SU-DHL-6 (cell line): ENCODE data around the gene CROCC.
"Not testable (repeated sequence)": the region's sequence is repeated elsewhere in the genome, so short reads cannot be mapped to it uniquely, and the experiment has no call there.

Experiments
- H2AFZ ChIP-seq: fragments of 200-600 bp; sonication (generic); 2 replicates; pipeline ENCODE4 v1.6.1; 2014; ENCODE audit warnings: low read depth, mild to moderate bottlenecking, moderate library complexity, mixed read lengths, antibody characterized with exemption, low read length; ENCODE audit not compliant: severe bottlenecking
- H3F3A ChIP-seq: fragments of 200-600 bp; shearing (Covaris generic); 2 replicates; pipeline ENCODE4 v1.6.0; 2016; ENCODE audit warnings: antibody characterized with exemption, mild to moderate bottlenecking; ENCODE audit not compliant: insufficient read depth
- H3K27ac ChIP-seq: fragments of 200-600 bp; sonication (generic); 2 replicates; pipeline ENCODE4 v1.5.1; 2016; ENCODE audit warnings: low read depth, mild to moderate bottlenecking, low read length, moderate library complexity, mixed read lengths
- H3K27me3 ChIP-seq: fragments of 200-600 bp; sonication (generic), shearing (Covaris generic); 2 replicates; pipeline ENCODE4 v1.6.0; 2014; ENCODE audit warnings: mild to moderate bottlenecking, low read length
- H3K36me3 ChIP-seq: fragments of 200-600 bp; sonication (generic); 2 replicates; pipeline ENCODE4 v1.6.1; 2014; ENCODE audit warnings: mild to moderate bottlenecking, low read length, mixed read lengths
- H3K4me2 ChIP-seq: fragments of 300-600, 200-600 bp; shearing (Covaris generic), sonication (generic); 2 replicates; pipeline ENCODE4 v1.6.0; 2014; ENCODE audit warnings: low read length, low read depth, mild to moderate bottlenecking; ENCODE audit not compliant: poor library complexity, severe bottlenecking
- H3K4me3 ChIP-seq: fragments of 200-600 bp; sonication (generic); 2 replicates; pipeline ENCODE4 v1.5.1; 2014; ENCODE audit warnings: antibody characterized with exemption, low read length, mild to moderate bottlenecking, mixed read lengths; ENCODE audit not compliant: insufficient read depth, poor library complexity, severe bottlenecking
- H3K79me2 ChIP-seq: fragments of 200-600 bp; sonication (generic); 2 replicates; pipeline ENCODE4 v1.6.1; 2014; ENCODE audit warnings: mild to moderate bottlenecking, low read length, moderate library complexity; ENCODE audit not compliant: insufficient read depth
- H3K9ac ChIP-seq: fragments of 200-600 bp; sonication (generic); 2 replicates; pipeline ENCODE4 v1.7.0; 2014; ENCODE audit warnings: mild to moderate bottlenecking, low read length
- H3K9me2 ChIP-seq: fragments of 200-600 bp; sonication (generic); replicated peaks from 2 replicates; pipeline ENCODE4 v1.6.1; 2014; ENCODE audit warnings: low read length; ENCODE audit not compliant: insufficient read depth
- H3K9me3 ChIP-seq: fragments of 200-600 bp; sonication (generic); 2 replicates; pipeline ENCODE4 v1.6.1; 2014; ENCODE audit warnings: low read length, mixed read lengths; ENCODE audit not compliant: insufficient read depth
- H4K20me1 ChIP-seq: fragments of 200-600 bp; sonication (generic); 2 replicates; pipeline ENCODE4 v1.6.1; 2014; ENCODE audit warnings: low read depth, mild to moderate bottlenecking, antibody characterized with exemption, low read length, moderate library complexity, mixed read lengths
- EZH2phosphoT487 ChIP-seq: fragments of 200-600 bp; sonication (generic), shearing (Covaris generic); conservative IDR thresholded peaks from 2 replicates; pipeline ENCODE4 v1.6.1; 2018; ENCODE audit warnings: mild to moderate bottlenecking, antibody characterized with exemption, low read length, moderate library complexity, mixed read lengths
- TF ChIP-seq, protein P1 (sequence below): fragments of 200-600 bp; sonication (generic); IDR thresholded peaks from one replicate; pipeline ENCODE4 v1.5.1; 2017; ENCODE audit warnings: antibody characterized with exemption, mild to moderate bottlenecking, low read length, moderate library complexity; ENCODE audit not compliant: insufficient read depth, poor library complexity, severe bottlenecking

CROCC gene

DNA sequence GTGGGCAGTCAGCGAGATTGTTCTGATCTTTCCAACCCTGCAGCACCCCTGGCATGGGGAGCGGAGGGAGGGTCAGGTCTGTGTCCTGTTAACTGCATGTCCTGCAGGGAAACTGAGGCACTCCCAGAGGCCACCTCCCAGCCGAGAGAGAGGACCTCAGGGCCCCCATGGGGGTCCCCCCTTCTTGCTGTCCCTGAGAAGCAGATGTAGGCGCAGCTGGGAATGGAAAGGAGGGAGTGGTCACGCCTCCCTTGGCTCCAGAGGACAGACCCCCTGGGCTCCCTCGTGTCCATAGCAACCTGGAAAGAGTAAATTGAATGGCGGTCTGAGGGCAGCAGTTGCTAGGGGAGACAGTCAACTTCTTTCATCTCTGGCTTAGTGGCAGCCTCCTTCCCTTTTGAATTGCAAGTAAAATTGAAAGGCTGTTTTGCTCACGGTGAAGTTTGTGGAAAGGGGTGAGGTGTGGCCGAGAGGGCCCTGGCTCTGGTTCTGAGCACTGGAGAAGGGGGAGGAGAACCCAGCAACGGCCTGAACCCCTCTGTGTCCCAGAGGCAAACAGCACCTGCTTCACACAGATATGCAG lies 4.9 kb downstream of the CROCC start:
- H3K9me2 ChIP-seq: no peaks in the 10 kb centered on the region
- TF ChIP-seq, protein P1, sequence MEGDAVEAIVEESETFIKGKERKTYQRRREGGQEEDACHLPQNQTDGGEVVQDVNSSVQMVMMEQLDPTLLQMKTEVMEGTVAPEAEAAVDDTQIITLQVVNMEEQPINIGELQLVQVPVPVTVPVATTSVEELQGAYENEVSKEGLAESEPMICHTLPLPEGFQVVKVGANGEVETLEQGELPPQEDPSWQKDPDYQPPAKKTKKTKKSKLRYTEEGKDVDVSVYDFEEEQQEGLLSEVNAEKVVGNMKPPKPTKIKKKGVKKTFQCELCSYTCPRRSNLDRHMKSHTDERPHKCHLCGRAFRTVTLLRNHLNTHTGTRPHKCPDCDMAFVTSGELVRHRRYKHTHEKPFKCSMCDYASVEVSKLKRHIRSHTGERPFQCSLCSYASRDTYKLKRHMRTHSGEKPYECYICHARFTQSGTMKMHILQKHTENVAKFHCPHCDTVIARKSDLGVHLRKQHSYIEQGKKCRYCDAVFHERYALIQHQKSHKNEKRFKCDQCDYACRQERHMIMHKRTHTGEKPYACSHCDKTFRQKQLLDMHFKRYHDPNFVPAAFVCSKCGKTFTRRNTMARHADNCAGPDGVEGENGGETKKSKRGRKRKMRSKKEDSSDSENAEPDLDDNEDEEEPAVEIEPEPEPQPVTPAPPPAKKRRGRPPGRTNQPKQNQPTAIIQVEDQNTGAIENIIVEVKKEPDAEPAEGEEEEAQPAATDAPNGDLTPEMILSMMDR: no peak
- H3K4me2 ChIP-seq: no peak overlapping the region
- H3K27me3 ChIP-seq: no peaks in the 10 kb centered on the region
- no peaks in the 10 kb centered on the region for H3F3A ChIP-seq
- no peak overlapping the region for H3K4me3 ChIP-seq
- no peak overlapping the region for H3K9ac ChIP-seq
- no peaks in the 10 kb centered on the region for H4K20me1 ChIP-seq
- no peak overlapping the region for H3K27ac ChIP-seq
- H3K79me2 ChIP-seq: no peaks in the 10 kb centered on the region
- no peaks in the 10 kb centered on the region for H3K36me3 ChIP-seq
- no peaks in the 10 kb centered on the region for H3K9me3 ChIP-seq
- H2AFZ ChIP-seq: no peak overlapping the region

DNA sequence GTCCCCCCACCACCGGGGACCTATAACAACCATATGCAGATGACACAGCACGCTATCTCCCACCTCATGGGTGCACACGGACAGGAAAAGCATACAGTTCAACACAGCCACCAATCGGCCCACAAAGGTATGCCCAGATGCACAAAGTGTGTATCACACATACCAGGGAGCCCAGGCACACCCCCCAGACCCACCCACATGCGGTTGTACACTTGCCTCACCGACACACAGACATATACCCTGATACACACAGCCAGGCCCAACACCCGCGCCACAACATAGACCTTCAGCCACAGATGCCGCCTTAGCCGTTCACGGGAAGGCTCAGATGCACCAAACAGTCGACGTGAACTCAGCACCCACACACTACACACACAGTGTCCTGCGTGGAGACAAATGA lies 5.5 kb downstream of the CROCC start:
- Histone ChIP-seq H3F3A (no peaks in the 10 kb centered on the region), H3K9me3 (no peaks in the 10 kb centered on the region), H2AFZ (no peak overlapping the region), H3K4me3 (no peak overlapping the region), H3K79me2 (no peaks in the 10 kb centered on the region), H3K27ac (no peak overlapping the region), H3K4me2 (no peak overlapping the region), H3K9ac (no peak overlapping the region), H3K9me2 (no peaks in the 10 kb centered on the region), H4K20me1 (no peaks in the 10 kb centered on the region), H3K27me3 (no peaks in the 10 kb centered on the region), H3K36me3 (no peaks in the 10 kb centered on the region)
- TF ChIP-seq EZH2phosphoT487: no peak
- TF ChIP-seq, protein P1: no peak

DNA sequence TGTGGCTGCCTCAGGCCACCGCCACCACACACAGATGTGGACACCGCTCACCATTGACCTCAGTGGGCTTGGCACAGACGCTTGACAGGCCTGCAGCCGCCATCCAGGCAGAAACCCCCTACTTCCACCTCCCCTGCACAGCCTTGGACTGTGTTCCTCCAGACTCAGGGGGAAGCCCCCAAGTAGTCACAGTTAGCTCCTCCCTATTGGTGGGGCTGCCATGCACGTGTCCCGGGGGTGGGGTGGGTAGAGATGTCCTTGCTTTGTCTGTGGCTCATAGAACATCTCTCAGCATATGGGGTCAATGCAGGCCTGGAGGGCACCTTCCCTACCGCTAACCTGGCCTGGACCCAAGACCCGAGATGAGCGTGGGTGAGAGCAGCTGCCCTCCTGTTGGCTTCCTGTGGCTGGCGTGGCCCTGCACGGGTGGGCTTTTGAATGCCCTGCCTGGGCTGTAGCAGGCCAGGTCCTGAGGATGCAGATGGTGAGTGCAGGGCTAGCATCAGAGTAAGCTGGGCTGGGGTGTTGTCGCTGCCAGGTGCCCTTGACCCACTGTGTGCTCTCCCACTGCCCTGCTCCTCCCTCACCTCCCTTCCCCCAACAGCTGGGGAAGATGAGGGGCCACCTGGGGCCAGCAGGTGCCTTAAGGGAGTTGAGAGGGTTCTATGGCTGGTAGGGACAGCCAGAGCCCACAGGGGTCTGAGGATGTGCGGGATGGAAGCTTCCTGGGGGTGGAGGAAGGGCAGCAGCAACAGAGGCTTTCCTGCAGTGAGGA lies 6.2 kb downstream of the CROCC start:
- Histone ChIP-seq H3K9ac (no peak overlapping the region), H3K9me2 (no peaks in the 10 kb centered on the region), H3K4me2 (no peak overlapping the region), H3K27ac (no peak overlapping the region), H2AFZ (no peak overlapping the region), H3K36me3 (no peaks in the 10 kb centered on the region), H3K79me2 (no peaks in the 10 kb centered on the region), H3K4me3 (no peak overlapping the region), H3K27me3 (no peaks in the 10 kb centered on the region), H3K9me3 (no peaks in the 10 kb centered on the region), H3F3A (no peaks in the 10 kb centered on the region), H4K20me1 (no peaks in the 10 kb centered on the region)
- no peak for TF ChIP-seq EZH2phosphoT487
- TF ChIP-seq, protein P1: no peak

DNA sequence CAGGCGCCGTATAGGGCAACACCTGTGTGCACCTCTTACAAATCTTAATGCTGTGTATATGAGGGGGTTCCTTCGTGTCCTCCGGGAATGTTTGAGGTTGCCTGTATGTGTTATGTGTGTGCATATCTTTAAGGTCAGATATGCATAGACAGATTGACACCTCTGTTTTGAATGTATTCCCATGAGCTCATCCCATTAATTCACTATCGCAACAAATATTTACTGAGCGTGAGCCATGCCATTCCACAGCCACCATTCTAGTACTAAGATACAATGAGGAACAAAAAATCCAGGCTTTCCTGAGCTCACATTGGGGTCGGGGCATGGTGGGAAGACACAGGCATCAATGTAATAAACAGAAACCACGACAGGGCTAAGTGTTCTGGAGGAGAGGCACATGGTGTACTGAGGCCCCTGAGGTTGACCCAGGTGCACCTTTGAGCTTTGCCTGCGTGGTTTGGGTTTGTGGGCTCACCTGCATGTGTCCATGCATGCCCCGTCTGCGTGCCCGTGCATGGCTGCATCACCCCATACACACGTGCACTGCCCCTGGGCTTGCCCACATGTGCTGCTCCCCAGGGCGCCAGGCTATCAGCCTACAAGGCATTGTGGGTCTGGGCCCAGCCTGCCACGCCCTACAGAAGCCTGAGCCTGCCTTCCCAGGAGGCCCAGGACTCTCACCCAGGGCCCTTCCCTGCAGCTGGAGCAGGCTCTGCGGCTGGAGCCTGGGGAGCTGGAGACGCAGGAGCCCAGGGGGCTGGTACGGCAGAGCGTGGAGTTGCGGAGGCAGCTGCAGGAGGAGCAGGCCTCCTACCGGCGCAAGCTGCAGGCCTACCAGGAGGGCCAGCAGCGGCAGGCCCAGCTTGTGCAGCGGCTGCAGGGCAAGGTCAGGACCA lies 7.7 kb downstream of the CROCC start:
- not testable (repeated sequence) for H3K4me3 ChIP-seq, H3K4me2 ChIP-seq, H2AFZ ChIP-seq, H3K9me2 ChIP-seq, H3K9me3 ChIP-seq, H3K79me2 ChIP-seq, H4K20me1 ChIP-seq, H3K9ac ChIP-seq, H3K36me3 ChIP-seq, H3K27me3 ChIP-seq, H3K27ac ChIP-seq, H3F3A ChIP-seq

DNA sequence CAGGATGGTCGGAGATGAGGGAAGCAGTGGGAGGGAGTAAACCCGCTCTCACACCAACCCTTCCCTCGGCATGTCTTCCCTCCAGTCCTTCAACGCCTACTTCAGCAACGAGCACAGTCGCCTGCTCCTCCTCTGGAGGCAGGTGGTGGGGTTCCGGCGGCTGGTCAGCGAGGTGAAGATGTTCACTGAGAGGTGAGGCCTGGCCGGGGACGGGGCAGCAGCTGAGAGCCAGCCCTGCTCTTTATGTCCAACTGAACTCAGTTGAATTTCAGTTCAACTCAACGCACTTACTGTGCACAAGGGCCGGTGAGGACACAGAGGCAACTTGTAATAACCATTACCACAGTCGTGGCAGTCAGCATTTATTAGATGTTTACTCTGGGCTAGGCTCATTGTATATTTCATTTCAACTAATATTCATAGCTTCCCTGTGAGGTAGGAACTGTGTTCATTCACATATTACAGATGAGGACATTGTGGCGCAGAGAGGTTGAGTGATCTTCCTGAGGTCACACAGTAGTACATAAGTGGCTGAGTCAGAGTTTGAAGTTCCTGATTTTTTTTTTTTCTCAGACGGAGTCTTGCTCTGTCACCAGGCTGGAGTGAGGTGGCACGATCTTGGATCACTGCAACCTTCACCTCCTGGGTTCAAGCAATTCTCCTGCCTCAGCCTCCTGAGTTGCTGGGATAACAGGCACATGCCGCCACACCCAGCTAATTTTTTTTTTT lies 9.6 kb downstream of the CROCC start:
- not testable (repeated sequence) for H3K36me3 ChIP-seq, H3K4me3 ChIP-seq, H3K27me3 ChIP-seq, H3K79me2 ChIP-seq, H2AFZ ChIP-seq, H3F3A ChIP-seq, H3K27ac ChIP-seq, H4K20me1 ChIP-seq, H3K4me2 ChIP-seq, H3K9me3 ChIP-seq, H3K9me2 ChIP-seq, H3K9ac ChIP-seq
